ENCODE measurements around the gene AQP5.

AQP5 gene

GRCh38 chr12:49920915-49921286 is 40.8 kb upstream of the AQP5 start:
- TF ChIP-seq CTCF (conservative IDR thresholded peaks at IDR 0.05): no peak
- H3K27ac ChIP-seq: no peak overlapping the region

- TF ChIP-seq CTCF (conservative IDR thresholded peaks at IDR 0.05): no peak
- H3K27ac ChIP-seq: no peak overlapping the region
Measured at GRCh38 chr12:49921299-49921698, 40.4 kb upstream of the AQP5 start.

GRCh38 chr12:49921936-49922335 is 39.7 kb upstream of the AQP5 start:
- H3K27ac ChIP-seq: no peak overlapping the region
- no peak for TF ChIP-seq CTCF (conservative IDR thresholded peaks at IDR 0.05)

- no peak overlapping the region for H3K27ac ChIP-seq
- no peak for TF ChIP-seq CTCF (conservative IDR thresholded peaks at IDR 0.05)
Measured at GRCh38 chr12:49922349-49923034, 39.2 kb upstream of the AQP5 start.

DNA sequence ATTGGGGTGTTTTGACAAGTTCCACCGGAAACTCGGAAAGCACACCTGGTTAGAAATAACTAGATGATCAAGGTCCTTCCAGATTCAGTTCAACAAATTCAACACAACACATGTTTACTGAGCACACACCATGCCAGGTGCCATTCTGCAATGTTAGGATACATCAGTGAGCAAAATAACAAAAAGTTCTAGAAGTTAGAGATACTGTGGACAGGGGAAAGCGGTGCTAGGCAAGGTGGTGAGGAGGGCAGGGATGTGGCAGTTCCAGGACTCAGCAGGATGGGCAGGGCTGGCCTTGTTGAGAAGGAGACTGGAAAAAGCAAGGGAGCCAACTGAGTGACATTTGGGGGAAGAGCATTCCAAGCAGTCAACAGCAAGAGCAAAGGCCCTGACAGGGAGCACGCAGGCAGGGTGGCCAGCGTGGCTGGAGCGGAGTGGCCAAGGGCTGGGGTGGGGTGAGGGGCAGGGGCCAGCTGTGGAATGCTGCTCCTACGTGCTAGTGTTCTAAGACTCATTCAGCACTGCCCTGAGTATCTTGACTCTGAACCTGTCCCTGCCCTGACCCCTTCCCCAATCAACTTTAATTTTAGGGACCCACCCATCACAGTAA is 38.5 kb upstream of the AQP5 start:
- TF ChIP-seq CTCF (conservative IDR thresholded peaks at IDR 0.05): no peak
- H3K27ac ChIP-seq: no peak overlapping the region

GRCh38 chr12:49923880-49924556 is 37.7 kb upstream of the AQP5 start:
- no peak for TF ChIP-seq CTCF (conservative IDR thresholded peaks at IDR 0.05)
- H3K27ac ChIP-seq: no peak overlapping the region

- no peak overlapping the region for H3K27ac ChIP-seq
- TF ChIP-seq CTCF (conservative IDR thresholded peaks at IDR 0.05): no peak
Measured at GRCh38 chr12:49924628-49925246, 36.9 kb upstream of the AQP5 start.
